HCT116 (cell line): ENCODE data around the gene ALOXE3. TPM values are rescaled to one million over a fixed set of nuclear protein-coding genes. Genes with fewer than 3 reads are reported as not detected.

ENCODE experiments used
- ATAC-seq: fragments of 200-7000 bp; cut with Tn5 transposase; 2 replicates; pipeline ENCODE4 v1.9.1; 2020; ENCODE audit warnings: mild to moderate bottlenecking, moderate library complexity
- BruUV-seq: library from RNA; stranded (reverse); fragments of 400-500 nt; replicated peaks from 2 replicates; lab custom pipeline; 2021; lab: Mats Ljungman, UMichigan
- CTCF ChIA-PET: fragments of 300-600 bp; sonication (Branson Sonifier 250); formaldehyde crosslinking; loops from one replicate; lab custom pipeline; 2021; ENCODE audit warnings: antibody characterized with exemption; lab: Charles Lee
- POLR2A ChIA-PET: fragments of 300-600, 350-600 bp; sonication (Branson Sonifier 250); formaldehyde crosslinking; loops from one replicate; lab custom pipeline; 2021; ENCODE audit warnings: antibody characterized with exemption; lab: Charles Lee
- RAD21 ChIA-PET, 2 experiments: fragments of 300-600 bp; sonication (Branson Sonifier 250); formaldehyde crosslinking; loops; one replicate each; lab custom pipeline; 2023; ENCODE audit warnings: low total read pairs in 2 of 2; ENCODE audit not compliant: uncharacterized antibody in 2 of 2, unreplicated experiment in 2 of 2, low non-redundant PET in 1 of 2; lab: Charles Lee
- DNase-seq: peaks from one replicate; pipeline ENCODE4 v3.0.0-alpha.2; 2010; ENCODE audit warnings: low read depth, low spot score
- H2AFZ ChIP-seq: fragments of 200-600 bp; shearing (Covaris generic), sonication (generic); 2 replicates; pipeline ENCODE4 v1.6.1; 2017; ENCODE audit warnings: low read depth, mixed run types, mixed read lengths, antibody characterized with exemption, low read length; ENCODE audit not compliant: poor library complexity, severe bottlenecking
- H3K27ac ChIP-seq: 2 replicates; pipeline ENCODE4 v1.5.1; 2012; ENCODE audit warnings: low read depth, low read length
- H3K27me3 ChIP-seq: fragments of 200-600 bp; sonication (generic); 2 replicates; pipeline ENCODE4 v1.6.1; 2016; ENCODE audit warnings: mixed run types, low read length, mixed read lengths; ENCODE audit not compliant: insufficient read depth
- H3K36me3 ChIP-seq, 2 experiments: fragments of 200-500 bp in 1 of 2; fragments of 200-600 bp in 1 of 2; sonication (Bioruptor generic) in 1 of 2; sonication (generic) in 1 of 2; 2 replicates each; pipeline versions ENCODE4 v1.5.1 to v1.6.1; 2014 to 2016; ENCODE audit warnings: low read length in 2 of 2, inconsistent platforms in 1 of 2, mixed read lengths in 1 of 2, mixed run types in 1 of 2; ENCODE audit not compliant: insufficient read depth in 2 of 2, control insufficient read depth in 1 of 2
- H3K4me1 ChIP-seq, 2 experiments: fragments of 200-600 bp in 1 of 2; sonication (generic) in 1 of 2; 2 replicates each; pipeline versions ENCODE4 v1.5.1 to v1.6.1; 2012 to 2017; ENCODE audit warnings: low read length in 2 of 2, inconsistent platforms in 1 of 2, mild to moderate bottlenecking in 1 of 2, mixed read lengths in 1 of 2, mixed run types in 1 of 2, moderate library complexity in 1 of 2; ENCODE audit not compliant: insufficient read depth in 2 of 2, control insufficient read depth in 1 of 2
- H3K4me2 ChIP-seq: fragments of 200-600 bp; sonication (generic); 2 replicates; pipeline ENCODE4 v1.6.1; 2017; ENCODE audit warnings: mixed run types, low read length, mixed read lengths
- H3K4me3 ChIP-seq, 2 experiments: fragments of 200-600 bp in 1 of 2; sonication (generic) in 1 of 2; replicated peaks in 1 of 2; 2 replicates each; pipeline ENCODE4 v1.5.1; 2011 to 2016; ENCODE audit warnings: low read length in 2 of 2, control low read depth in 1 of 2, low read depth in 1 of 2, mild to moderate bottlenecking in 1 of 2, mixed read lengths in 1 of 2, mixed run types in 1 of 2
- H3K79me2 ChIP-seq: fragments of 200-600 bp; sonication (generic); 2 replicates; pipeline ENCODE4 v1.6.1; 2017; ENCODE audit warnings: mild to moderate bottlenecking, mixed run types, low read length, moderate library complexity, mixed read lengths; ENCODE audit not compliant: insufficient read depth
- H3K9ac ChIP-seq: fragments of 200-600 bp; sonication (generic); 2 replicates; pipeline ENCODE4 v1.6.1; 2016; ENCODE audit warnings: low read length, mixed read lengths
- H3K9me2 ChIP-seq: fragments of 200-600 bp; sonication (generic), shearing (Covaris generic); 2 replicates; pipeline ENCODE4 v1.6.1; 2017; ENCODE audit warnings: mixed run types, mild to moderate bottlenecking, moderate library complexity; ENCODE audit not compliant: insufficient read depth
- H3K9me3 ChIP-seq, 2 experiments: fragments of 200-500 bp in 1 of 2; fragments of 200-600 bp in 1 of 2; sonication (Bioruptor generic) in 1 of 2; sonication (generic) in 1 of 2; 2 replicates each; pipeline ENCODE4 v1.6.1; 2014 to 2017; ENCODE audit warnings: low read length in 2 of 2, mixed read lengths in 2 of 2, inconsistent platforms in 1 of 2, low read depth in 1 of 2, mild to moderate bottlenecking in 1 of 2, mixed run types in 1 of 2, moderate library complexity in 1 of 2; ENCODE audit not compliant: control insufficient read depth in 1 of 2, insufficient read depth in 1 of 2
- H4K20me1 ChIP-seq: fragments of 200-600 bp; sonication (generic), shearing (Covaris generic); 2 replicates; pipeline ENCODE4 v1.6.1; 2017; ENCODE audit warnings: mixed run types, mild to moderate bottlenecking, moderate library complexity; ENCODE audit not compliant: insufficient read depth
- CBX3 ChIP-seq: IDR thresholded peaks from 2 replicates; pipeline ENCODE4 v1.6.1; 2012; ENCODE audit warnings: low read depth
- EGR1 ChIP-seq: IDR thresholded peaks from 2 replicates; pipeline ENCODE4 v1.6.1; 2012; ENCODE audit warnings: low read depth
- ELF1 ChIP-seq: IDR thresholded peaks from 2 replicates; pipeline ENCODE4 v1.6.1; 2012; ENCODE audit warnings: low read depth, borderline replicate concordance
- JUND ChIP-seq: IDR thresholded peaks from 2 replicates; pipeline ENCODE4 v1.6.1; 2012
- POLR2A ChIP-seq: IDR thresholded peaks from 2 replicates; pipeline ENCODE4 v1.7.0; 2011; ENCODE audit warnings: borderline replicate concordance; ENCODE audit not compliant: insufficient read depth, insufficient read length; ENCODE audit errors: extremely low read depth
- SIN3A ChIP-seq: IDR thresholded peaks from 2 replicates; pipeline ENCODE4 v1.6.1; 2012; ENCODE audit warnings: low read depth
- SP1 ChIP-seq: IDR thresholded peaks from 2 replicates; pipeline ENCODE4 v1.6.1; 2012; ENCODE audit warnings: low read depth
- SRF ChIP-seq: IDR thresholded peaks from 2 replicates; pipeline ENCODE4 v1.6.1; 2012; ENCODE audit warnings: low read depth
- YY1 ChIP-seq: IDR thresholded peaks from 2 replicates; pipeline ENCODE4 v1.6.1; 2011; ENCODE audit warnings: low read length, low read depth, moderate library complexity, mild to moderate bottlenecking; ENCODE audit not compliant: insufficient replicate concordance; ENCODE audit errors: extremely low read depth
- ZFX ChIP-seq: fragments of 450-650 bp; IDR thresholded peaks from 2 replicates; pipeline ENCODE4 v1.6.1; 2017
- ZNF274 ChIP-seq: fragments of 200-500 bp; sonication (Bioruptor generic); IDR thresholded peaks from 2 replicates; pipeline ENCODE4 v1.6.1; 2014; ENCODE audit warnings: mild to moderate bottlenecking, low read depth, low read length, inconsistent platforms
- intact Hi-C: fragments of 100-400 bp; cut with micrococcal nuclease; formaldehyde crosslinking; loops from 2 replicates; pipeline ENCODE4 v1.10.0; 2022
- total RNA-seq: library from RNA; stranded (reverse); gene quantifications from one replicate; pipeline ENCODE4 v1.2.1, GENCODE V29; 2021; ENCODE audit not compliant: unreplicated experiment
- TF ChIP-seq, protein P1 (sequence below): IDR thresholded peaks from 2 replicates; pipeline ENCODE4 v1.6.1; 2012; ENCODE audit warnings: low read depth
- TF ChIP-seq, protein P2 (sequence below): IDR thresholded peaks from 2 replicates; pipeline ENCODE4 v1.6.1; 2012
- TF ChIP-seq, protein P3 (sequence below): IDR thresholded peaks from 2 replicates; pipeline ENCODE4 v1.6.1; 2012

The ALOXE3 gene
- total RNA-seq, 1 experiment from 2014 or later = 3.5 TPM

DNA sequence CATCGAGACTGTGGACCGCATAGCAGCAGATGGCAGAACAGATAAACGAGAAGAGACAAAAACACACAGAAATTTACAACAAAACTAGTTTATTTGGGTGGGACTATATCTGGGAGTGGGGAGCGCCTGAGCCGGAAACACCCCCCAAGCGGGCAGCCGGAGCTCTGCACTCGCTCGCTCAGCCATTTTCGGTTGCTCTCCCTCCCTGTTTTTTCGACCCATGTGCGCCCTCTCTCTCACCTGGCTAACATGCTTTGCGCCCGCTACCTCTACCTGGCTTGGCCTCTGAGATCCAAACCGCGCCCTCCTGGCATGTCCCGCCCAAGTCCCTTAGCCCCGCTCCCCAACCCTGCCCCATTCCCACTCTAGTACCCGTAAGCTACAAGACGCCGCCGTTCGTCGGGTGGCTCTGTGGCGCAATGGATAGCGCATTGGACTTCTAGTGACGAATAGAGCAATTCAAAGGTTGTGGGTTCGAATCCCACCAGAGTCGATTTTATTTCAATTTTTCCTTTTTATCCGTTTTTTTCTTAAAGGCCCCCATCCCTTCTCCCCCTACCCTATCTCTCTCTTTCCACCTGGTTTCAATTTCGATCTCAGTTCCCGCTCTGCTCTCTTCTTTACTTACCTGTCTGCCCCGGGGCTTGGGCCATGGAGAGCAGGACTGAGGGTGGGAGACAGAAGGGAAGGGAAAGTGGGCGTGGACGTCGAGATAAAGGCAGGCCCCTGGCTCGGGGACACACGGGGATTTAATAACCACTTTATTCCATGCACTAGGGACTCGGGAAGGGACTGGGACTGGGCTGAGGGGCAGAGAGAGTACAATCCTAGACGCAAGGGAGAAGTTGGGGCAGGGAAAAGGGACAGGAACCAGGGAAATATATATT is 2.4 kb upstream of the ALOXE3 start (continued):
- no peak for TF ChIP-seq ZFX
- TF ChIP-seq, protein P1, sequence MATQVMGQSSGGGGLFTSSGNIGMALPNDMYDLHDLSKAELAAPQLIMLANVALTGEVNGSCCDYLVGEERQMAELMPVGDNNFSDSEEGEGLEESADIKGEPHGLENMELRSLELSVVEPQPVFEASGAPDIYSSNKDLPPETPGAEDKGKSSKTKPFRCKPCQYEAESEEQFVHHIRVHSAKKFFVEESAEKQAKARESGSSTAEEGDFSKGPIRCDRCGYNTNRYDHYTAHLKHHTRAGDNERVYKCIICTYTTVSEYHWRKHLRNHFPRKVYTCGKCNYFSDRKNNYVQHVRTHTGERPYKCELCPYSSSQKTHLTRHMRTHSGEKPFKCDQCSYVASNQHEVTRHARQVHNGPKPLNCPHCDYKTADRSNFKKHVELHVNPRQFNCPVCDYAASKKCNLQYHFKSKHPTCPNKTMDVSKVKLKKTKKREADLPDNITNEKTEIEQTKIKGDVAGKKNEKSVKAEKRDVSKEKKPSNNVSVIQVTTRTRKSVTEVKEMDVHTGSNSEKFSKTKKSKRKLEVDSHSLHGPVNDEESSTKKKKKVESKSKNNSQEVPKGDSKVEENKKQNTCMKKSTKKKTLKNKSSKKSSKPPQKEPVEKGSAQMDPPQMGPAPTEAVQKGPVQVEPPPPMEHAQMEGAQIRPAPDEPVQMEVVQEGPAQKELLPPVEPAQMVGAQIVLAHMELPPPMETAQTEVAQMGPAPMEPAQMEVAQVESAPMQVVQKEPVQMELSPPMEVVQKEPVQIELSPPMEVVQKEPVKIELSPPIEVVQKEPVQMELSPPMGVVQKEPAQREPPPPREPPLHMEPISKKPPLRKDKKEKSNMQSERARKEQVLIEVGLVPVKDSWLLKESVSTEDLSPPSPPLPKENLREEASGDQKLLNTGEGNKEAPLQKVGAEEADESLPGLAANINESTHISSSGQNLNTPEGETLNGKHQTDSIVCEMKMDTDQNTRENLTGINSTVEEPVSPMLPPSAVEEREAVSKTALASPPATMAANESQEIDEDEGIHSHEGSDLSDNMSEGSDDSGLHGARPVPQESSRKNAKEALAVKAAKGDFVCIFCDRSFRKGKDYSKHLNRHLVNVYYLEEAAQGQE = no peak
- TF ChIP-seq SRF = no peak
- 0 out of 2 replicates have a peak, but pooled peaks have one; percentile 31 for TF ChIP-seq CBX3
- no peak; the same call in 1 of the 2 replicates for TF ChIP-seq EGR1

DNA sequence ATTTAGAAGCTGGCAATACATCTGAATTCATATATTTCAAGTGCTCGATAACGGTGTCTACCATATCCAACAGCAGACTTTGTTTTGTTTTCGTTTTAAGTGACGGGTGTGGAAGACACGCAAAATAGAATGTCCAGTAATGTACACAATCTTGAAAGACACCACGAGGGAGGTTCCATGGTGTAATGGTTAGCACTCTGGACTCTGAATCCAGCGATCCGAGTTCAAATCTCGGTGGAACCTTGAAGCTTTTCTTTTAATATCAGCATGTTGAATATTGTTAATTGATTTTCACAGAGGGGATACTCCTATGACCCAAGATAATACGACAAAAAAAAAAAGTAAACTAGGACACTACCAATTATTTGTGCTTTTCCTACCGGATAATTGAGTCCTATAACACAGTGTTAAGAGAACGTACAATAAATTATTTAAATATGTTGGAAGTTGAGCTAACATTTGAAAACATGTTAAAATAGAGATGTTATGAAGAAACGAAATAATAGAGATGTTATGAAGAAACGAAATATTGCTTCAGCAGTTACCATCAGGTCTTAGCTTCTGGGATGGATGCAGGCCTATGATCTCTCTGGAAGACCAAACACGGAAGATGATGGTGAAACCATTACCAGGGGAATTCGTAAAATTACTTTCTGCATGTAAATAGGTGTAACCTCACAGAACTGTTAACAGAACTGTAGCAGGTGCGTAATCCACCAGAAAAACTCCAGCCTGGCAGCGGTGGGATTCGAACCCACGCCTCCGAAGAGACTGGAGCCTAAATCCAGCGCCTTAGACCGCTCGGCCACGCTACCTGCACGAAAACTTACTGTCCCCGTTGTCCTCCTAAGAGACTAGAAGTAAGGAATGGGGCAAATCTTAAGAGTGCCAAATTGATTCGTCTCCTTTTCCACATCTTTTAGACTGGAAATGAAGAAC is 1.5 kb upstream of the ALOXE3 start:
- Histone ChIP-seq H3K4me2 (peak overlapping the region; percentile 98), H3K9me2 (no peaks in the 10 kb centered on the region), H3K79me2 (no peaks in the 10 kb centered on the region), H2AFZ (peak overlapping the region; percentile 77), H3K4me1 (peaks cover 22 to 66% of the 10 kb centered on the region in 2 experiments), H4K20me1 (peaks cover 3% of the 10 kb centered on the region; the same call in 1 of the 2 replicates), H3K4me3 (peak overlapping the region; percentile 52 to 61), H3K27me3 (no peaks in the 10 kb centered on the region), H3K9ac (peak overlapping the region; percentile 63), H3K9me3 (no peaks in the 10 kb centered on the region), H3K27ac (peak overlapping the region; percentile 62), H3K36me3 (no peaks in the 10 kb centered on the region)
- peak; percentile 46 for ATAC-seq
- intact Hi-C loops = loop anchor here (1.0 to 10.0 kb wide), 7 partner anchors 19 to 265 kb away; partner anchors contain the start of genes CTC1 and RPL26
- DNase-seq = peak; percentile 90
- CTCF ChIA-PET = interaction anchor here (0.7 to 4.0 kb wide), 29 partner anchors 7 to 175 kb away, joined by 3 to 26 read pairs (median 4); partner anchors contain the start of genes AURKB, CTC1, RANGRF and SLC25A35
- TF ChIP-seq CBX3 (peak; percentile 95), SIN3A (peak; percentile 22; the same call in 1 of the 2 replicates), YY1 (peak; percentile 74), JUND (no peak), ELF1 (no peak), POLR2A (no peak), ZNF274 (no peak), SP1 (peak; percentile 21)
- TF ChIP-seq, protein P2, sequence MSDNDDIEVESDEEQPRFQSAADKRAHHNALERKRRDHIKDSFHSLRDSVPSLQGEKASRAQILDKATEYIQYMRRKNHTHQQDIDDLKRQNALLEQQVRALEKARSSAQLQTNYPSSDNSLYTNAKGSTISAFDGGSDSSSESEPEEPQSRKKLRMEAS = peak; percentile 59
- TF ChIP-seq, protein P3, sequence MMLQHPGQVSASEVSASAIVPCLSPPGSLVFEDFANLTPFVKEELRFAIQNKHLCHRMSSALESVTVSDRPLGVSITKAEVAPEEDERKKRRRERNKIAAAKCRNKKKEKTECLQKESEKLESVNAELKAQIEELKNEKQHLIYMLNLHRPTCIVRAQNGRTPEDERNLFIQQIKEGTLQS = peak; percentile 99
- POLR2A ChIA-PET = interaction anchor here (1.0 to 4.1 kb wide), 11 partner anchors 9 to 126 kb away, joined by 3 to 43 read pairs (median 5); partner anchors contain the start of gene AURKB
- RAD21 ChIA-PET = interaction anchor here in 1 of 2 experiments (0.9 kb wide), 1 partner anchor 101 kb away, joined by 3 read pairs; no protein-coding TSS in a partner anchor
- no TSS peak for BruUV-seq
